SH-SY5Y (cell line): Measurements from ENCODE around the gene BABAM1.

Experiments
- GATA2 ChIP-seq: IDR thresholded peaks from 2 replicates; pipeline ENCODE4 v1.6.1; 2011; ENCODE audit warnings: mild to moderate bottlenecking, low read depth, low read length
- GATA3 ChIP-seq: IDR thresholded peaks from 2 replicates; pipeline ENCODE4 v1.6.1; 2011; ENCODE audit warnings: low read depth, mild to moderate bottlenecking, low read length, moderate library complexity

- TF ChIP-seq GATA2 = no peak
- no peak for TF ChIP-seq GATA3
Measured at GRCh38 chr19:17243830-17244617, 23.2 kb upstream of the BABAM1 start.
